RWPE1 (cell line): ENCODE measurements around the gene HAUS5.
A peak's percentile ranks its signal among the peaks of the same experiment; 100 is the strongest.

Experiments
- CTCF ChIA-PET: fragments of 350-600 bp; sonication (Branson Sonifier 250); formaldehyde crosslinking; extraction: SDS; loops from one replicate; lab custom pipeline; 2021; lab: Yijun Ruan, JAX
- POLR2A ChIA-PET: fragments of 400-600 bp; formaldehyde crosslinking; extraction: SDS; loops from one replicate; lab custom pipeline; 2020; ENCODE audit warnings: antibody characterized with exemption; ENCODE audit not compliant: low non-redundant PET; lab: Yijun Ruan, JAX
- DNase-seq: peaks from one replicate; pipeline ENCODE4 v3.0.0; 2012; ENCODE audit warnings: low spot score
- H3K27ac ChIP-seq: fragments of 450-650 bp; 2 replicates; pipeline ENCODE4 v1.5.1; 2017
- TF ChIP-seq, protein P1 (sequence below): fragments of 450-650 bp; conservative IDR thresholded peaks from 2 replicates; pipeline ENCODE4 v1.5.1; 2017; ENCODE audit warnings: low read depth, mild to moderate bottlenecking

HAUS5 gene

DNA sequence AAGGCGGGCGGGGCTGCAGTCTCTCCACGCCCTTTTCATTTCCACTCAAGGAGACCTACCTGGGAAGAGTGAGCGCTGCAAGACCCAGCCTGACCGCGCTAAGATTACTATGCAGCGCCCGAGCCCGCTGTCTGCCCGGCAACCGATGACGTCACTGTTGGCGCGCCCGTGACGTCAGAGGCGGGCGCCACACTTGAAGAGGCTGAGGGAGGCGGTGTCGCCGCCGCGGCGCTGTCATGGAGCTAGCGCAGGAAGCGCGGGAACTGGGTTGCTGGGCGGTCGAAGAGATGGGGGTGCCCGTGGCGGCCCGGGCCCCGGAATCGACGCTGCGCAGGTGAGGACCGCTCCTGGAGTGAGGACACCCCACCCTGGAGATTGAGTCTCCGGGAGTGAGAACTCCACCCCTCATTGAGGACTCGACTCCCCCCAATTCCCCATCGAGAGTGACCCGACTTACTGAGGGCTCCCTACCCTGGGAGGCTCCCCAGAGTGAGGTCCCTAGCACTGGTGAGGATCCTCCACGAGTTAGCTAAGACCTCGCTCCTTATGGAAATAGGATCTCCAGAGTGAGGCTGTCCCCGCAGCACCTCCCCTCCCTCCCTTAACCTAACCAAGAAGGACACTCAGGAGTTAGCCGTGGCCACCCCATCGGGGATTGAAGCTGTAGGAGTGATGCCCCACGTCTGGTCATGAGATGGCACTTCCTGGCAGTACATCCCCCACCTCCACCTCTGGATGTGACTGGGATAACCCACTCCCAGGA is at the start of gene HAUS5:
TSS of gene HAUS5 (plus strand) at position 177 of the 763 bp plus-strand sequence. CDS start at position 237, 60 bp downstream.
- TF ChIP-seq, protein P1, sequence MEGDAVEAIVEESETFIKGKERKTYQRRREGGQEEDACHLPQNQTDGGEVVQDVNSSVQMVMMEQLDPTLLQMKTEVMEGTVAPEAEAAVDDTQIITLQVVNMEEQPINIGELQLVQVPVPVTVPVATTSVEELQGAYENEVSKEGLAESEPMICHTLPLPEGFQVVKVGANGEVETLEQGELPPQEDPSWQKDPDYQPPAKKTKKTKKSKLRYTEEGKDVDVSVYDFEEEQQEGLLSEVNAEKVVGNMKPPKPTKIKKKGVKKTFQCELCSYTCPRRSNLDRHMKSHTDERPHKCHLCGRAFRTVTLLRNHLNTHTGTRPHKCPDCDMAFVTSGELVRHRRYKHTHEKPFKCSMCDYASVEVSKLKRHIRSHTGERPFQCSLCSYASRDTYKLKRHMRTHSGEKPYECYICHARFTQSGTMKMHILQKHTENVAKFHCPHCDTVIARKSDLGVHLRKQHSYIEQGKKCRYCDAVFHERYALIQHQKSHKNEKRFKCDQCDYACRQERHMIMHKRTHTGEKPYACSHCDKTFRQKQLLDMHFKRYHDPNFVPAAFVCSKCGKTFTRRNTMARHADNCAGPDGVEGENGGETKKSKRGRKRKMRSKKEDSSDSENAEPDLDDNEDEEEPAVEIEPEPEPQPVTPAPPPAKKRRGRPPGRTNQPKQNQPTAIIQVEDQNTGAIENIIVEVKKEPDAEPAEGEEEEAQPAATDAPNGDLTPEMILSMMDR: no peak
- ChIA-PET CTCF (no interaction called here), POLR2A (interaction anchor here (0.6 to 0.8 kb wide), 2 partner anchors 43 to 69 kb away, joined by 3 to 5 read pairs; no protein-coding TSS in a partner anchor)
- peak; percentile 94 for DNase-seq
- peak within 1 kb of the TSS; percentile 65 for H3K27ac ChIP-seq

DNA sequence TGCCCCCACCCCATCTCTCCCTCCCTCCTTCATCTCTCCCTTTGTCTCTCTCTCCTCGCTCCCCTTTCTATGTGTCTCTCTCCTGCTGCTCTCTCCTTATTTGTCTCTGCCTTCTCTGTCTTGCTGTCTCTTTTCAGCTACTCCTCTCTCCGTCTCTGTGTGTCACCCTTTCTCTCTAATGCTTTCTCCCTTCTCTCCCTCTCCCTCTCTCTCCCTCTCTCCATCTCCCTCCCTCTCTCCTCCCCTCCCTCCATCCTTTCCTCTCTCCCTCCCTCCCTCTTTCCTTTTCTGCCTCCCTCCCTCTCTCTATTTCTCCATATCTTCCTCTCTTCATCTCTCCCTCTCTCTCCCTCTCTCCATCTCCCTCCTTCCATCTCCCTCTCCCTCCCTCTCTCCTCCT is 49.8 kb upstream of the HAUS5 start:
- DNase-seq: no peak
- TF ChIP-seq, protein P1: no peak
- no peak overlapping the region for H3K27ac ChIP-seq
- POLR2A ChIA-PET: interaction anchor here (0.8 kb wide), 1 partner anchor 52 kb away, joined by 3 read pairs; no protein-coding TSS in a partner anchor
- CTCF ChIA-PET: no interaction called here

GRCh38 chr19:35563207-35563829 is 49.2 kb upstream of the HAUS5 start, which contains the start of gene ATP4A:
Gene ATP4A, minus strand, starts transcription at chr19:35563658. Its CDS starts 29 bp downstream, at chr19:35563629.
- CTCF ChIA-PET: interaction anchor here (0.6 kb wide), 1 partner anchor 32 kb away, joined by 3 read pairs; no protein-coding TSS in a partner anchor
- TF ChIP-seq, protein P1: no peak
- H3K27ac ChIP-seq: no peak within 1 kb of the TSS
- no peak for DNase-seq
- POLR2A ChIA-PET: interaction anchor here (0.8 kb wide), 1 partner anchor 53 kb away, joined by 3 read pairs; no protein-coding TSS in a partner anchor

- POLR2A ChIA-PET: no interaction called here
- CTCF ChIA-PET: interaction anchor here (0.5 to 1.1 kb wide), 2 partner anchors 55 to 120 kb away, joined by 3 to 4 read pairs; no protein-coding TSS in a partner anchor
Measured at GRCh38 chr19:35565016-35565856, 47.3 kb upstream of the HAUS5 start.

DNA sequence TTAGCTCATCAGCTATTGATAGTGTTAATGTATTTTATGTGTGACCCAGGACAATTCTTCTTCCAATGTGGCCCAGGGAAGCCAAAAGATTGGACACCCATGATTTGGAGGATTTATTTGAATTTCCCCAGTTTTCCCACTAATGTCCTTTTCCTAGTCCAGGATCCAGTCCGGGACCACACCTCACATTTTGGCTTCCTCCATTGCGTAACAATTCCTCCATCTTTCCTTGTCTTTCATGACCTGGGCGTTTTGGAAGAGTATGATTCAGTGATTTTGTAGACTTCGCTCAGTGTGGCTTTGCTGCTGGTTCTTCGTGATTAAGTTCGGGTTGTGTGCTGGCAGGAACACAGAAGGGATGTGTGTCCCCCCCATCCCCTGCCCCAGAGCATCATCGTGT is 45.8 kb upstream of the HAUS5 start:
- CTCF ChIA-PET: interaction anchor here (0.6 to 1.1 kb wide), 3 partner anchors 10 to 72 kb away, joined by 3 to 4 read pairs (median 4); no protein-coding TSS in a partner anchor

More at GRCh38 chr19:35565016-35565856, 47.3 kb upstream of the HAUS5 start:
- no peak overlapping the region for H3K27ac ChIP-seq
- TF ChIP-seq, protein P1: no peak
- DNase-seq: no peak

More for the DNA sequence above, 45.8 kb upstream of the HAUS5 start:
- no peak for DNase-seq
- H3K27ac ChIP-seq: no peak overlapping the region
- TF ChIP-seq, protein P1: no peak
- POLR2A ChIA-PET: no interaction called here
